PC-3 (cell line): ENCODE measurements around the gene UBTF. TPM values are rescaled to one million over a fixed set of nuclear protein-coding genes. Genes with fewer than 3 reads are reported as not detected.
"Not testable (repeated sequence)": the region's sequence is repeated elsewhere in the genome, so short reads cannot be mapped to it uniquely, and the experiment has no call there.

Experiments
- ATAC-seq: fragments of 200-7000 bp; cut with Tn5 transposase; 2 replicates; pipeline ENCODE4 v1.9.1; 2020; ENCODE audit warnings: mild to moderate bottlenecking, moderate library complexity
- BruUV-seq: library from RNA; stranded (reverse); fragments of 400-500 nt; replicated peaks from 2 replicates; lab custom pipeline; 2021; lab: Mats Ljungman, UMichigan
- CTCF ChIA-PET: fragments of 300-600 bp; sonication (Branson Sonifier 250); formaldehyde crosslinking; loops from one replicate; lab custom pipeline; 2022; ENCODE audit warnings: antibody characterized with exemption; lab: Charles Lee
- POLR2A ChIA-PET: fragments of 300-600 bp; sonication (Branson Sonifier 250); formaldehyde crosslinking; loops from one replicate; lab custom pipeline; 2022; ENCODE audit warnings: antibody characterized with exemption; ENCODE audit not compliant: unreplicated experiment; lab: Charles Lee
- DNase-seq: peaks from one replicate; pipeline ENCODE4 v3.0.0-alpha.2; 2015
- H2AFZ ChIP-seq: fragments of 300-600 bp; sonication (generic); 2 replicates; pipeline ENCODE4 v1.6.0; 2016; ENCODE audit warnings: antibody characterized with exemption, low read length
- H3F3A ChIP-seq: fragments of 300-600 bp; sonication (generic); one replicate; pipeline ENCODE4 v1.6.0; 2017; ENCODE audit warnings: antibody characterized with exemption, low read length, control low read depth, mild to moderate bottlenecking; ENCODE audit not compliant: unreplicated experiment
- H3K27ac ChIP-seq: fragments of 300-600 bp; sonication (generic); 2 replicates; pipeline ENCODE4 v1.5.1; 2016; ENCODE audit warnings: mild to moderate bottlenecking, low read length
- H3K27me3 ChIP-seq: fragments of 300-600 bp; sonication (generic); 2 replicates; pipeline ENCODE4 v1.6.1; 2016; ENCODE audit warnings: low read length, mixed read lengths
- H3K36me3 ChIP-seq: fragments of 300-600 bp; sonication (generic); 2 replicates; pipeline ENCODE4 v1.6.1; 2016; ENCODE audit warnings: low read depth, mixed run types, low read length, mixed read lengths
- H3K4me1 ChIP-seq: fragments of 300-600 bp; sonication (generic); 2 replicates; pipeline ENCODE4 v1.5.1; 2016; ENCODE audit warnings: low read length; ENCODE audit not compliant: insufficient read depth
- H3K4me2 ChIP-seq: fragments of 300-600 bp; sonication (generic); 2 replicates; pipeline ENCODE4 v1.6.0; 2016; ENCODE audit warnings: low read length
- H3K4me3 ChIP-seq: fragments of 300-600 bp; sonication (generic); 2 replicates; pipeline ENCODE4 v1.5.1; 2016; ENCODE audit warnings: mild to moderate bottlenecking, low read length, mixed read lengths
- H3K79me2 ChIP-seq: fragments of 300-600 bp; sonication (generic); 2 replicates; pipeline ENCODE4 v1.6.1; 2017; ENCODE audit warnings: low read length, mixed read lengths
- H3K9ac ChIP-seq: fragments of 300-600 bp; sonication (generic); 2 replicates; pipeline ENCODE4 v1.6.0; 2016; ENCODE audit warnings: mild to moderate bottlenecking, low read length
- H3K9me2 ChIP-seq: fragments of 300-600 bp; sonication (generic); replicated peaks from 2 replicates; pipeline ENCODE4 v1.6.1; 2016; ENCODE audit warnings: mixed run types, low read length, mixed read lengths
- H3K9me3 ChIP-seq: fragments of 300-600 bp; sonication (generic); 2 replicates; pipeline ENCODE4 v1.6.1; 2016; ENCODE audit warnings: low read length, mixed read lengths
- H4K20me1 ChIP-seq: fragments of 300-600 bp; sonication (generic); 2 replicates; pipeline ENCODE4 v1.6.1; 2016; ENCODE audit warnings: low read length, mixed read lengths
- CTCF ChIP-seq: fragments of 300-600 bp; sonication (generic); conservative IDR thresholded peaks from 2 replicates; pipeline ENCODE4 v1.5.1; 2017; ENCODE audit warnings: antibody characterized with exemption, low read depth, mild to moderate bottlenecking, low read length
- EZH2 ChIP-seq: fragments of 300-600 bp; sonication (generic); IDR thresholded peaks from one replicate; pipeline ENCODE4 v1.6.1; 2017; ENCODE audit warnings: antibody characterized with exemption, mild to moderate bottlenecking, low read length; ENCODE audit not compliant: unreplicated experiment
- EZH2phosphoT487 ChIP-seq: fragments of 300-600 bp; sonication (generic); IDR thresholded peaks from 2 replicates; pipeline ENCODE4 v1.6.1; 2018; ENCODE audit warnings: mild to moderate bottlenecking, antibody characterized with exemption, low read length, borderline replicate concordance
- intact Hi-C: fragments of 100-400 bp; cut with micrococcal nuclease; formaldehyde crosslinking; loops from 2 replicates; pipeline ENCODE4 v1.9.0; 2023
- total RNA-seq: library from RNA; depleted of rRNA; stranded (reverse); fragments of >200 nt; gene quantifications from 2 replicates; pipeline ENCODE4 v1.2.3, GENCODE V29; 2014

UBTF gene
- total RNA-seq, 1 experiment from 2014 or later: 139 TPM

- H3K27me3 ChIP-seq: no peaks in the 10 kb centered on the region
- intact Hi-C loops: no loop called here
- ChIA-PET POLR2A (no interaction called here), CTCF (no interaction called here)
- H3K27ac ChIP-seq: no peak overlapping the region
- no peak overlapping the region for H2AFZ ChIP-seq
- H3K9me3 ChIP-seq: no peaks in the 10 kb centered on the region
- TF ChIP-seq EZH2phosphoT487 (no peak), CTCF (no peak), EZH2 (no peak)
- no peak overlapping the region for H3K4me3 ChIP-seq
- H3K79me2 ChIP-seq: no peaks in the 10 kb centered on the region
- no peaks in the 10 kb centered on the region for H3F3A ChIP-seq
- no peaks in the 10 kb centered on the region for H3K36me3 ChIP-seq
- no peaks in the 10 kb centered on the region for H3K9me2 ChIP-seq
- DNase-seq (no peak), ATAC-seq (no peak)
- no peak overlapping the region for H3K4me2 ChIP-seq
- H3K9ac ChIP-seq: no peak overlapping the region
- no peaks in the 10 kb centered on the region for H3K4me1 ChIP-seq
- no TSS peak for BruUV-seq
- no peaks in the 10 kb centered on the region for H4K20me1 ChIP-seq
These were observed 28.0 kb upstream of the UBTF start for GRCh38 chr17:44247440-44247841.

DNA sequence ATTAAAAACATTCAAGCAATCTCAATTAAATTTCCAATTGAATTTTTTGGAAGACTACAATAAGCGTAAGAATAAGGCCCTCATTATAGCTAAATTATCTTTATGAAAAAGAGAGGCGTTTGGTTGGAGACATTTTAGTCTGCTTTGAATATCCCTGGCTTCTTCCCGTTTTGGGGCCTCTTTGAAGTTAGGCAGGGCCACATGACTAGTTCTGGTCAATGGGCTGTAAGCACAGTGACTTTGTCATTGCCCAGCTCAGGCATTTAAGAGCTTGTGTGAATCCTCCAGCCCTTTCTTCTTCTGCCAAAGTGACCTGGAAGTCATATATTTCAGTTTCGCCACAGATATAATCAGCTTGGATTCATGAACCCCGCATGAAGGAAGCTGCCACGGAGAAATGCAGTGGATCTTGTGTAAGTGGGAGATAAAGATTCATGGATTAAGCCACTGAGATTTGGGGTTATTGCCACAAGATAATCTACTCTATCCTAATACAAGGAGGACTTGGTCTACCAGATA lies 21.7 kb upstream of the UBTF start:
- BruUV-seq: no TSS peak
- no peaks in the 10 kb centered on the region for H3K27me3 ChIP-seq

DNA sequence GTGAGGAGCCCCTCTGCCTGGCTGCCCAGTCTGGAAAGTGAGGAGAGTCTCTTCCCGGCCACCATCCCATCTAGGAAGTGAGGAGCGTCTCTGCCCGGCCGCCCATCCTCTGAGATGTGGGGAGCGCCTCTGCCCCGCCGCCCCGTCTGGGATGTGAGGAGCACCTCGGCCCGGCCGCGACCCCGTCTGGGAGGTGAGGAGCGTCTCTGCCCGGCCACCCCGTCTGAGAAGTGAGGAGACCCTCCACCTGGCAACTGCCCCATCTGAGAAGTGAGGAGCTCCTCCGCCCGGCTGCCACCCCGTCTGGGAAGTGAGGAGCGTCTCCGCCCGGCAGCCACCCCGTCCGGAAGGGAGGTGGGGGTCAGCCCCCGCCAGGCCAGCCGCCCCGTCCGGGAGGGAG lies 18.4 kb upstream of the UBTF start:
- H2AFZ ChIP-seq, intact Hi-C loops, H3K9me3 ChIP-seq, H3K27ac ChIP-seq, H3K4me3 ChIP-seq, H4K20me1 ChIP-seq, H3K79me2 ChIP-seq, DNase-seq, H3K27me3 ChIP-seq, H3K9ac ChIP-seq, H3K4me2 ChIP-seq, POLR2A ChIA-PET, CTCF ChIA-PET, BruUV-seq, H3K36me3 ChIP-seq, H3F3A ChIP-seq, H3K9me2 ChIP-seq, ATAC-seq: not testable (repeated sequence)
- H3K4me1 ChIP-seq: peaks cover 30% of the 10 kb centered on the region

More for the DNA sequence above, 21.7 kb upstream of the UBTF start:
- H3K4me1 ChIP-seq: peaks cover 3% of the 10 kb centered on the region; the same call in 1 of the 2 replicates
- H4K20me1 ChIP-seq: no peaks in the 10 kb centered on the region
- no peaks in the 10 kb centered on the region for H3K36me3 ChIP-seq
- POLR2A ChIA-PET: no interaction called here
- TF ChIP-seq EZH2phosphoT487 (no peak), EZH2 (no peak), CTCF (no peak)
- ATAC-seq (no peak), DNase-seq (no peak)
- intact Hi-C loops: no loop called here
- H3K4me3 ChIP-seq: no peak overlapping the region
- no peaks in the 10 kb centered on the region for H3K9me2 ChIP-seq
- no peaks in the 10 kb centered on the region for H3K79me2 ChIP-seq
- no peak overlapping the region for H3K9ac ChIP-seq
- H3K27ac ChIP-seq: no peak overlapping the region
- no peaks in the 10 kb centered on the region for H3F3A ChIP-seq
- H3K9me3 ChIP-seq: no peaks in the 10 kb centered on the region
- no peak overlapping the region for H3K4me2 ChIP-seq
- no peak overlapping the region for H2AFZ ChIP-seq
- CTCF ChIA-PET: interaction anchor here (0.7 kb wide), 1 partner anchor 30 kb away, joined by 4 read pairs; no protein-coding TSS in a partner anchor
